AG09319 (cell line): Measurements from ENCODE around the gene SLC3A2.

Experiments used
- DNase-seq: peaks from one replicate; pipeline ENCODE4 v3.0.0-alpha.2; 2010; ENCODE audit warnings: low read depth; ENCODE audit errors: extremely low read depth
- TF ChIP-seq, protein P1 (sequence below): IDR thresholded peaks from 2 replicates; pipeline ENCODE4 v1.5.1; 2011; ENCODE audit warnings: low read depth, mild to moderate bottlenecking, inconsistent platforms, low read length, moderate library complexity

Gene SLC3A2

GRCh38 chr11:62850911-62851806 lies 29.5 kb upstream of the SLC3A2 start:
- TF ChIP-seq, protein P1, sequence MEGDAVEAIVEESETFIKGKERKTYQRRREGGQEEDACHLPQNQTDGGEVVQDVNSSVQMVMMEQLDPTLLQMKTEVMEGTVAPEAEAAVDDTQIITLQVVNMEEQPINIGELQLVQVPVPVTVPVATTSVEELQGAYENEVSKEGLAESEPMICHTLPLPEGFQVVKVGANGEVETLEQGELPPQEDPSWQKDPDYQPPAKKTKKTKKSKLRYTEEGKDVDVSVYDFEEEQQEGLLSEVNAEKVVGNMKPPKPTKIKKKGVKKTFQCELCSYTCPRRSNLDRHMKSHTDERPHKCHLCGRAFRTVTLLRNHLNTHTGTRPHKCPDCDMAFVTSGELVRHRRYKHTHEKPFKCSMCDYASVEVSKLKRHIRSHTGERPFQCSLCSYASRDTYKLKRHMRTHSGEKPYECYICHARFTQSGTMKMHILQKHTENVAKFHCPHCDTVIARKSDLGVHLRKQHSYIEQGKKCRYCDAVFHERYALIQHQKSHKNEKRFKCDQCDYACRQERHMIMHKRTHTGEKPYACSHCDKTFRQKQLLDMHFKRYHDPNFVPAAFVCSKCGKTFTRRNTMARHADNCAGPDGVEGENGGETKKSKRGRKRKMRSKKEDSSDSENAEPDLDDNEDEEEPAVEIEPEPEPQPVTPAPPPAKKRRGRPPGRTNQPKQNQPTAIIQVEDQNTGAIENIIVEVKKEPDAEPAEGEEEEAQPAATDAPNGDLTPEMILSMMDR: no peak
- DNase-seq: no peak

DNA sequence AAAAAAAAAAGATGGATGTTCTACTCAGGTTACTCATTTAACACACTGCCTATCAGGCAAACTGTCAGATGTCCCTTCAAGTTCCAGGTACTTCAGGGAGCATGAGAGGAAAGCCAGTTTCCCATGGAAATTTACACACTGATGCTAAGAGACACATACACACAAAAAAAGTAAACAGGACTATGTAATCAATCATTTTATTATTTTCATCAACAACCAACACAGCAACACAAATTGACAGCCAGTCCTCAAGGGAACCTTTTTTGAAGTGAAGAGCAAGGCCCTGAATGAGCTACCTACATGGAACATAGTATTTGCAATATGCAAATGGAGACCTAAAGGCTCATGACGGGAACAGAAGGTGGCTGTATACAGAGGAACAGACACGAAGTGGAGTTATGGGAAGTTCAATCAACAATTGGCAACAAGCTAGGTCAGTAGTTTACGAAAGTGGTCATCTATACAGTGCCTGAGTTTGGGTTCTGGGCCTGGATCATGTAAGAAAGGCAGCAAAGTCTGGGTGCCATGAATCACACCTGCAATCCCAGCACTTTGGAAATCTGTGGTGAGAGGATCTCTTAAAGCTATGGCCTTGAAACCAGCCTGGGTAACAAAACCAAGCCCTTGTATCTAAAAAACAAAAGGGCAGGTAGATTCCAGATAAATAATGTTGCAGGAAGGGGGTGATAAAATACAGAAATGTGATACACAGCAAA lies 28.7 kb upstream of the SLC3A2 start:
- TF ChIP-seq, protein P1: no peak

DNA sequence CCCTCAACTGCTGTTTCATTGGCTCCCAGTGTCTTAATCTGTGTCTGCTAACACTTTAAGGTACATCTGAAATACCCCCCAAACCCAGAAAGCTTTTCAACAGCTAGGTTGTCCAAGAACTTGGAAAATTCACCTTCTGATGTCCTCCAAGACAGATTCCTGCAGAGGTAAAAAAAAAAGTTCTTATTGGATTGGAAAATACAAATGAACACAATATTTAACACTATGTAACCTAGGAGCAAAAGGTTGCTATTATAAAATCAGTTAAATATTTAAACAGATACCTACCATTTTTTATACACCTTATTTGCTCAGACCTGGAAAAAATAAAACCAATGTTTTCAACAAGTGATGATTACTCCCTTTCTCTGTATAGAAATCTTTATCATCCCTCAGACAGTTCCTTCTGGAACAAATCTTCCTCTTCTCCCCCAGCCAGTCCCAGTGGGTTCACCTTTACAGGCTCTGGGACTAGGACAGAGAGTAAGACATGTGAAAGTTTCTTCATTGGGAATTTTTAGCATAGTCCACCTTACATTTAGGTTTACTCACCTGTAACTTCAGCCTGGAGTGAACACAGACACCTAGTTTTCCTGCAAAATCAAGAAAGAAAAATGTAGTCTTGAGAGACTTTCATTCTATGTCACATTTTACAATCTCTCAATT lies 28.0 kb upstream of the SLC3A2 start:
- TF ChIP-seq, protein P1: no peak
- no peak for DNase-seq

More for the DNA sequence above, 28.7 kb upstream of the SLC3A2 start:
- DNase-seq: no peak

- DNase-seq: no peak
- TF ChIP-seq, protein P1: no peak
Measured at GRCh38 chr11:62853279-62853965, 27.3 kb upstream of the SLC3A2 start.

DNA sequence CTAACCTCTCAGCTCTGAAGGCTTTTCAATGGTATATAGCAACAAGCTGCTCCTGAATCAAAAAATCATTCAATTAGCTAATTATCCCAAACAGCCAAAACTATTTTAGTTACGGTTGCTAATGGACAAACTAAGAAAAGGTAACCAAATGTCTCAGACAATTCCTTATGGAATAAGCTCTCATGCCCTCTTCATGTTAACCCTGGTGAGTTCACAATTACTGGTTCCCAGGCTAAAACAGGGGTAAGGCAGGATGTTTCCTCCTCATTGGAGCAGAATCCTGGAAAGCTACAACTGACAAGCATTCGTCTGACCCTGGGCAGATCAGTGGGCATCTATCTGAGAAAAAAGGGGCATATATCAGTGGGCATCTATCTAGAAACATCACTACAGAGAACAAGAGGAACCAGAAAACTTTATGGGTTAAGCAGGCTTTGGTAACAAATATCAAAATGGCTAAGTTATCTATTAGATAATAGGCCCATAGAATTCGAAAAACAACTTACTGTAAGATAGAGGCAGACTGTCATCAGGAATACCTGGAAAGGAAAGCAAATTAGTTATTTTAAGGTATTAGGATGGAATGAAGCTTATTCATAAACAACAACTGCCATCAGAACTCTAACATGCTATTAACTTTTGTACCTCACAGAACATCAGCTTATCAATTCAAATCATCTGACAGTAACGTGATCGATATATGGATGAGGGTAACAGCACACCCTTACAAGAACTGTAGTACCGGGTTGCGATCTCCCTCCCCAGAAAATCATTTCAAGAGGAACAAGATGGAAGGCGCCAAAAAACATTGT lies 26.5 kb upstream of the SLC3A2 start:
- TF ChIP-seq, protein P1: no peak
- DNase-seq: no peak

GRCh38 chr11:62854825-62855570 lies 25.7 kb upstream of the SLC3A2 start:
- TF ChIP-seq, protein P1: no peak
- no peak for DNase-seq
